K562 (cell line): ENCODE measurements around the gene SLAMF6. TPM values are rescaled to one million over a fixed set of nuclear protein-coding genes. Genes with fewer than 3 reads are reported as not detected.

Experiments
- ATF1 ChIP-seq, 2 experiments: fragments of 450-650 bp in 1 of 2; IDR thresholded peaks; 2 replicates each; pipeline ENCODE4 v1.6.1; 2016; ENCODE audit warnings: missing compliant biosample characterization in 1 of 2, missing genetic modification characterization in 1 of 2
- CHD1 ChIP-seq: fragments of 200-600 bp; sonication (generic); IDR thresholded peaks from one replicate; pipeline ENCODE4 v1.6.1; 2012; ENCODE audit warnings: mild to moderate bottlenecking, moderate library complexity, low read length, inconsistent platforms
- ESRRA ChIP-seq: fragments of 450-650 bp; IDR thresholded peaks from 2 replicates; pipeline ENCODE4 v1.6.1; 2014; ENCODE audit warnings: low read depth, mild to moderate bottlenecking, moderate library complexity, borderline replicate concordance
- FOXJ2 ChIP-seq: fragments of 200-800 bp; sonication (Bioruptor generic); IDR thresholded peaks from 2 replicates; pipeline ENCODE4 v1.6.1; 2016; ENCODE audit warnings: missing genetic modification characterization, missing compliant biosample characterization
- HCFC1 ChIP-seq: IDR thresholded peaks from 2 replicates; pipeline ENCODE4 v1.6.1; 2012; ENCODE audit warnings: low read depth, low read length, improper control_type of control experiment
- KLF16 ChIP-seq: IDR thresholded peaks from 2 replicates; pipeline ENCODE4 v1.6.1; 2016; ENCODE audit warnings: antibody characterized with exemption
- MXI1 ChIP-seq: IDR thresholded peaks from 2 replicates; pipeline ENCODE4 v1.6.1; 2011; ENCODE audit warnings: low read depth, mild to moderate bottlenecking, improper control_type of control experiment, low read length
- NUFIP1 ChIP-seq: fragments of 450-650 bp; IDR thresholded peaks from 2 replicates; pipeline ENCODE4 v1.6.1; 2018; ENCODE audit not compliant: partially characterized antibody
- PTTG1 ChIP-seq: fragments of 450-650 bp; IDR thresholded peaks from 2 replicates; pipeline ENCODE4 v1.6.1; 2016; ENCODE audit warnings: low read depth, mild to moderate bottlenecking, missing genetic modification characterization, missing compliant biosample characterization
- PURB ChIP-seq: sonication (generic); formaldehyde crosslinking; IDR thresholded peaks from 2 replicates; pipeline ENCODE4 v1.9.0; 2021; ENCODE audit warnings: low read depth, mild to moderate bottlenecking, missing genetic modification reagents
- PYGO2 ChIP-seq: fragments of 450-650 bp; IDR thresholded peaks from 2 replicates; pipeline ENCODE4 v1.6.1; 2016; ENCODE audit warnings: mild to moderate bottlenecking, missing genetic modification characterization, moderate library complexity, missing compliant biosample characterization
- RERE ChIP-seq: sonication (generic); formaldehyde crosslinking; IDR thresholded peaks from 2 replicates; pipeline ENCODE4 v1.8.0; 2023; ENCODE audit warnings: missing genetic modification reagents, mild to moderate bottlenecking, borderline replicate concordance
- THRAP3 ChIP-seq: fragments of 450-650 bp; IDR thresholded peaks from 2 replicates; pipeline ENCODE4 v1.6.1; 2016; ENCODE audit warnings: mild to moderate bottlenecking, inconsistent platforms, borderline replicate concordance
- ZBTB7A ChIP-seq: IDR thresholded peaks from 2 replicates; pipeline ENCODE4 v1.6.1; 2011; ENCODE audit warnings: low read depth, mild to moderate bottlenecking, low read length, moderate library complexity, borderline replicate concordance; ENCODE audit not compliant: control insufficient read depth
- ZBTB8A ChIP-seq: fragments of 450-650 bp; IDR thresholded peaks from 2 replicates; pipeline ENCODE4 v1.6.1; 2018; ENCODE audit warnings: mild to moderate bottlenecking, moderate library complexity; ENCODE audit not compliant: partially characterized antibody
- polyA plus RNA-seq, 8 experiments: library from polyadenylated mRNA; depleted of rRNA in 4 of 8; stranded (reverse) in 5 of 8; unstranded in 3 of 8; fragments of >200 nt; fragmentation: Nextera tagmentation in 2 of 8; fragmentation: Illumina TruSeq in 1 of 8; extraction: Ambion mirVana in 2 of 8; extraction: Trizol in 1 of 8; gene quantifications; 2 replicates each; pipeline versions ENCODE4 v1.2.1 to v1.2.3, GENCODE V29; 2011 to 2014; ENCODE audit warnings: inconsistent platforms in 1 of 8, missing spikeins in 1 of 8
- total RNA-seq, 7 experiments: library from RNA; depleted of rRNA in 6 of 7; stranded (reverse); fragments of >200 nt in 6 of 7; fragmentation: Illumina TruSeq in 2 of 7; extraction: Trizol in 2 of 7; gene quantifications; 2 replicates each; pipeline versions ENCODE4 v1.2.1 to v1.2.3, GENCODE V29; 2011 to 2021; ENCODE audit warnings: low replicate concordance in 1 of 7
- TF ChIP-seq, protein P1 (sequence below): sonication (generic); formaldehyde crosslinking; IDR thresholded peaks from 2 replicates; pipeline ENCODE4 v1.8.0; 2022; ENCODE audit warnings: missing genetic modification reagents, mild to moderate bottlenecking, moderate library complexity, borderline replicate concordance
- TF ChIP-seq, protein P2 (sequence below): fragments of 250-450 bp; sonication (Bioruptor Pico); IDR thresholded peaks from 2 replicates; pipeline ENCODE4 v1.9.0; 2021; ENCODE audit warnings: mild to moderate bottlenecking, inconsistent platforms

Gene SLAMF6
- total and polyA plus RNA-seq, 9 of the 15 experiments (the other 6 are each of a cell fraction or from before 2014, with no cell fraction given) = 0.56 to 4.8 (median 1.1) TPM

DNA sequence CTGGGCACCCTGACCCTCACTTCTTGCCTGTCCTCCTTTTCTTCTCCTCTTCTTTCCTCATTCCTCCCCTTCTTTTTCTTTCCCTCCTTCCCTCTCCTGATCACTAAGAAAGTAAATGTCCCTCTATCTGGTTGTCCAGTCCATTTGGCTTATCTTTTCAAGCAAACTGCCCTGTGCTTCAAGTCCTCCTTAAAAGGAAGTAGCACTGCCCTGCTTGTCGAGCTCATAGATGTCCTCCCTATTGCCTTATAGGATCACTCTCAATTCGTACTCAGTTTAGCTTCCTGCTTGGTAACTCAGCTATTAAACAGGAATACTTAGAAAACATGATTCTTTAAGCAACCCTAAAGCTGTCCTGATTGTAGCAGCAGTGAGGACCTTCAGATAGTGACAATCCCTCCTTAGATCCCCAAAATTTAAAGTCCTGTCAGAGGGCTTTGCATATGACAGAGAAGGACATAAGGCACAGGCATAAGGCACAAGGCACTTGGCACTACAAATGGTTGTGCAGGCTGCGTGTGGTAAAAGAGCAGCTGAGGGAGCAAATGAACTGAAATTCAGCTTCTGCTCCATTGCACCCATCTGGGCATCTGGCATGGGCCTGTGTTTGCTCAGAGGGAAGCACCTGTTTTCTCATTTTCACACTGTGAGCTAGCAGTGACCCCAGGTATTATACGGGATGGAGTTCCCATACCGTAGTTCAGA lies 26.1 kb upstream of the SLAMF6 start (continued):
- peak; percentile 53 for TF ChIP-seq PTTG1 (tag)
- TF ChIP-seq KLF16 = 0 out of 2 replicates have a peak, but pooled peaks have one; percentile 4
- no peak for TF ChIP-seq MXI1
- no peak for TF ChIP-seq FOXJ2
- no peak for TF ChIP-seq RERE (CRISPR knock-in tag)
- TF ChIP-seq, protein P1, sequence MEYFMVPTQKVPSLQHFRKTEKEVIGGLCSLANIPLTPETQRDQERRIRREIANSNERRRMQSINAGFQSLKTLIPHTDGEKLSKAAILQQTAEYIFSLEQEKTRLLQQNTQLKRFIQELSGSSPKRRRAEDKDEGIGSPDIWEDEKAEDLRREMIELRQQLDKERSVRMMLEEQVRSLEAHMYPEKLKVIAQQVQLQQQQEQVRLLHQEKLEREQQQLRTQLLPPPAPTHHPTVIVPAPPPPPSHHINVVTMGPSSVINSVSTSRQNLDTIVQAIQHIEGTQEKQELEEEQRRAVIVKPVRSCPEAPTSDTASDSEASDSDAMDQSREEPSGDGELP (CRISPR knock-in tag) = no peak
- no peak for TF ChIP-seq PURB (CRISPR knock-in tag)
- no peak for TF ChIP-seq NUFIP1
- TF ChIP-seq PYGO2 = 0 out of 2 replicates have a peak, but pooled peaks have one; percentile 71
- no peak for TF ChIP-seq ESRRA
- no peak for TF ChIP-seq THRAP3
- TF ChIP-seq CHD1 = no peak
- no peak for TF ChIP-seq ZBTB7A
- TF ChIP-seq HCFC1 = no peak
- no peak for TF ChIP-seq ATF1 (CRISPR knock-in tag; IDR thresholded peaks at IDR 0.05)
- TF ChIP-seq ATF1 (tag; IDR thresholded peaks at IDR 0.05) = no peak; the same call in 1 of the 2 replicates
- TF ChIP-seq ZBTB8A = no peak
- TF ChIP-seq, protein P2, sequence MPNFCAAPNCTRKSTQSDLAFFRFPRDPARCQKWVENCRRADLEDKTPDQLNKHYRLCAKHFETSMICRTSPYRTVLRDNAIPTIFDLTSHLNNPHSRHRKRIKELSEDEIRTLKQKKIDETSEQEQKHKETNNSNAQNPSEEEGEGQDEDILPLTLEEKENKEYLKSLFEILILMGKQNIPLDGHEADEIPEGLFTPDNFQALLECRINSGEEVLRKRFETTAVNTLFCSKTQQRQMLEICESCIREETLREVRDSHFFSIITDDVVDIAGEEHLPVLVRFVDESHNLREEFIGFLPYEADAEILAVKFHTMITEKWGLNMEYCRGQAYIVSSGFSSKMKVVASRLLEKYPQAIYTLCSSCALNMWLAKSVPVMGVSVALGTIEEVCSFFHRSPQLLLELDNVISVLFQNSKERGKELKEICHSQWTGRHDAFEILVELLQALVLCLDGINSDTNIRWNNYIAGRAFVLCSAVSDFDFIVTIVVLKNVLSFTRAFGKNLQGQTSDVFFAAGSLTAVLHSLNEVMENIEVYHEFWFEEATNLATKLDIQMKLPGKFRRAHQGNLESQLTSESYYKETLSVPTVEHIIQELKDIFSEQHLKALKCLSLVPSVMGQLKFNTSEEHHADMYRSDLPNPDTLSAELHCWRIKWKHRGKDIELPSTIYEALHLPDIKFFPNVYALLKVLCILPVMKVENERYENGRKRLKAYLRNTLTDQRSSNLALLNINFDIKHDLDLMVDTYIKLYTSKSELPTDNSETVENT (CRISPR knock-in tag) = no peak
